Retina (tissue), 1 donor: ENCODE results near the gene GOLIM4.

Source experiments
- DNase-seq: peaks from one replicate; pipeline ENCODE4 v3.0.0-alpha.2; 2016

GOLIM4 gene

DNA sequence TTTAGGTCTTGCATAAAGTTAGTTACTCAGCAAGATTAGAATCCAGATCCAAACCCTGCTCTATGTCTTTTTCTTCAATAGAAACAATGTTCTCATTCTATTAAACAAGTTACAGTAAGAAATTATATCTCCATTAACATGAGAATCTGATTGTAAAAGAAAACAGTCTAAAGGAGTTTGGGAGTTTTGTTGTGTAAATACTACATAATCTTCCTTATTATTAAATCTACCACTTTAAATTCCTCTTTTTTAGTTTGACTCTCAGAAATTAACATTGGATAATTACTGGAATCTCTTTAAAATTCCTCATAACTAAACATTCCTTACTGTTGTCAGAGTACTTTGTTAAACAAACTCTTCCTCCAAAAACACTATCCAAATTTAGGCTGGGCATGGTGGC lies 1.7 kb upstream of the GOLIM4 start:
- DNase-seq = no peak

DNA sequence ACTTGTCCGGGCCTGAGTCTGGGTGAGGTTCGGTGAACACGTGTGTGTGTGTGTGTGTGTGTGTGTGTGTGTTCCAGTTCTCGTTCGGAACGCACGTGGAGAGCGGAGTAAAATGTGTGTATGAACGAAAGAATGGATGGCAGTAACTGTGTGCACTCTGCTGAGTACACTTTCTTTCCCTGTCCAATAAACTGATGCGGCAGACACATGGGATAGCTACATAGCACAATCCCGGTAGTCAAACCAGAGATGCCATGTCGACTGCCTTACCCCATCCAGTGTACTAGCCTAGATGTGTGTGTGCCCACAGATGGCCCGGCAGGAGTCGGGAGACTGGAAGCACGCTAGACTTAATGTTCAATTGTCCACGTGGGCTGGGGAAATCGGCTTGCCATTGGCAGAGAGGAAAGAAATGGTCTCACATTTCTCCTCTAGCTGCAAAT lies 507 bp upstream of the GOLIM4 start:
- DNase-seq = no peak

GRCh38 chr3:168094877-168095610 lies 680 bp downstream of the GOLIM4 start:
- peak; percentile 96 for DNase-seq

DNA sequence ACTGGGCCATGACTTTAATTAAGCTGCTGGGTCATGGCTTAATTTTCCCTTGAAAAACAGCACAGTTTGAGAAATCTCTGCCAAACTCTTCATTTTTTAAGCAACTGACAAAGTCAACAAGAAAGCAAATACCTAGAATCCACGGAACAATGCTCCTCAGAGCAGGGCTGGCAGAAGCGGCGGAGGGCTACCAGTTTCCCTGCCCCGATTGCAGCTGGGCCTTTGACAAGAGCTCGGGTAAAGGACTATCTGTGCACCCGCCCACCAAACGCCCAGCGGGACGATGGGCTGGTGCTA lies 1.2 kb downstream of the GOLIM4 start:
- DNase-seq = no peak

GRCh38 chr3:168093790-168094189 lies 1.9 kb downstream of the GOLIM4 start:
- no peak for DNase-seq

GRCh38 chr3:168093229-168093628 lies 2.5 kb downstream of the GOLIM4 start:
- no peak for DNase-seq

GRCh38 chr3:168091941-168092340 lies 3.8 kb downstream of the GOLIM4 start:
- DNase-seq = no peak

DNA sequence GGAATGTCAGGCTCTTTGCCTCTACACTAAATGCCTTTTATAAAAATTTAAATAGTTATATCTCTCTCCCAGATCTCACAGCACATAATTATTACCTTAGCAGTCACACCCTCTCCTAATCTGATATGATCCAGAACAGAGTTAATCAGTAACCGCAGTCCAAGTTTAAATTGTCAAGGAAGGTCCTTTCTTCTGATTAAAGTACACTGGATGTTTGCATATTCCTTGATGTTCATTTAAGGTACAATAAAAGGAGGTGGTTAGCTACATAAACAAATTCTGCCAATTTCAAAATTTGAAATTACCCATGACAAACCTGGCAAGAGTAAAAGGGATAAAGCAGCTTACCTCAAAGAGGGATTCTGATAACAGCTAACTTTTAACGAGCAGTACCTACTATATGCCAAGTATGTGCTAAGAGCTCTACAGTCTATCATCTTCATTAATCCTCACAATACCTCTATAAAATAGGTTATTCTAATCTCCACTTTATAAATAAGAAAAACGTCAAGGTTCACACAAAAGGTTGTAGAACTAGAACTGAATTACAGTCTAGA lies 4.3 kb downstream of the GOLIM4 start:
- DNase-seq = no peak

GRCh38 chr3:168090306-168091085 lies 5.2 kb downstream of the GOLIM4 start:
- DNase-seq = no peak

- DNase-seq = no peak
These were observed 6.4 kb downstream of the GOLIM4 start for GRCh38 chr3:168089179-168089771.

DNA sequence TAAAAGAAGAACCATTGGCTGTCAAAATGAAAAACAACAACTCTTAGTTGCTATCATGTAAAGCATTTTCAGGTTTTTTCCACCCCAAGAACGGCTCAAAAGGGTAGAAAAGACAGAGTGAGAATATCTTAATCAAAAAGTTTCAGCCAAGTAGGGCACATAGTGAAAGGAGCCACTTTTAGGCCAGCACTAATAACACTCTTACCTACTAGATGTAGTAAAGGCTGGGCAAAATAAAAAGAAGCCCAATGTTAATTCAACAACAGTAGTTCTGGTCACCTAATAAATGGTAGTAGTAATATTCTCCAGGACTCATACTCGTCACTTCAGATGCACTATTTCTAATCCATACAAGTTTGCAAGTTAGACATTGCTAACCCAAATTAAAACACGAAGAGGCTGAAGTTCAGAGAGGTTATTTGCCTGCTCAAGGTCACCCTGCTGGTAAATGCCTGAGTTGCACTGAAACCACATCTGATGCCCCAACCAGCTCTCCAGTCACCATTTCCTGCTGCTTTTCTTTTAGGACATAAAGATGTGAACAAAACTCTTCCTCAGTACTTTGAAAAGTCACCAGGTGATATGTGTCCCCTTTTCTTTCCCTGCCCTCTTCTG lies 7.5 kb downstream of the GOLIM4 start:
- DNase-seq = no peak

DNA sequence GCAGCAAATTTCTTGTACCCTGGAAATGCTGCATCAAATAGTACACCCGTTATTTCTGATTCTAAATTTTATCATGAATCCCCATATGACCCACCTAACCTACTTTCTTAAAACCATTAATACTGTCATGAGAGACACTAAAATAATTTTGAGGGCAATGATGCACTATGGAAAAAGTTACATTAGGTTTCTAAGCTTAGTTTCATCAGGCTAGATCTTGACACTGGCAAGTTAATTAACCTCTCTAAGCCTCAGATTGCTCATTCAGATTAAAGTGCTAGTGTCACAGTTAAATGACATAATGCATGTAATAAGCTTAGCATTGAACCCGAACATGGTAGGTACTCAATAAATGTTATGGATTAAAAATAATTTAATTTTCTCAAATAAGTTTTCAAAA lies 8.2 kb downstream of the GOLIM4 start:
- no peak for DNase-seq

- no peak for DNase-seq
These were observed 9.0 kb downstream of the GOLIM4 start for GRCh38 chr3:168086541-168087260.

GRCh38 chr3:168085491-168086119 lies 10.1 kb downstream of the GOLIM4 start:
- DNase-seq = no peak

GRCh38 chr3:168083906-168084305 lies 11.8 kb downstream of the GOLIM4 start:
- no peak for DNase-seq

DNA sequence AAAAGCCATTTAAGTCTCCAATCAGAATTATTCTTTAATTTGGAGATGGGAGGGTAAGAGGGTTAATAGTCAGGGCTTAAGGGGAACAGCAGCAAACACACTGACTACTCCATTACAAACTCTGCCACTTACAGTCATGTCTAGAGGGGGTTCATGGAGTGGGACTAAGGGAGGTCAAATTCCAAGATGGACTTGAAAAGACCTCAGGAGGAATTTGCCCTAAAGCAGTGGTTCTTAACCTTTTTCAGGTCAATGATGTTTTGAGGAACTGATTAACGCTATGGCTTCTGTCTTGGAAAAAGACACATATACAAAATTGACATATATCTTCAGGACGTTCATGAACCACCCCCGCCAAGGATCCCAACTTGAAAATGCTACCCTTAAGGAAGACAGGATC lies 13.9 kb downstream of the GOLIM4 start:
- no peak for DNase-seq

DNA sequence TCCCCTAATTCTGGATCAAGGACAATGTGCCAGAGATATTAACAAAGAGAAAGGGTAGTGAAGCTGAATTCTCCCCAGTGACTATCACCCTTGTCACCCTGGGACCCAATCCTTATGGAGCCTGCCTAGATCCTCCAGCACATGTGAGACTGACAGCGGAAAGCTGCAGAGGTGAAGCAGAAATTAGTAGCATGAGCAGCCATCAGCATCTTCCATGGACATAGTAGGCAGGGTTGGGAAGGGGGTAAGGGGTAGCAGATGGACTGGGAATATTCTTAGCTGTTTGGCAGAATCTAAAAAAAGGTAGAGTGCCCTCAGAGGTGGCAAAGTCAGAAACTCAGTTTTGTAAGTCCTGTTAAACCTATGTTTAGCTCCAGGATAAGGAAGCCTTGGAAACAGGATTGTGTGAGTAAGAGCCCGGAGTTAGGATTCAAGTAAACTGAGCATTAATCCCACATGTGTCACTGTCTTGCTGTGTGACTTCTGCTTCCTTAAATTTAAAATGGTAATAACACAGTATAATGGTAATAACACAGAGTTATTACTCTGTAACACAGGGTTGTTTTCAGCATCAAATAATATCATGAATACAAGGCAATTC lies 14.5 kb downstream of the GOLIM4 start:
- no peak for DNase-seq

GRCh38 chr3:168080499-168081170 lies 15.1 kb downstream of the GOLIM4 start:
- DNase-seq = no peak

- no peak for DNase-seq
These were observed 15.7 kb downstream of the GOLIM4 start for GRCh38 chr3:168080022-168080421.

GRCh38 chr3:168077091-168077490 lies 18.6 kb downstream of the GOLIM4 start:
- no peak for DNase-seq
